A204.1 (cell line): ENCODE measurements around the gene TTC27.

Experiments
- FAIRE-seq: peaks from 2 replicates; lab custom pipeline; 2012; peaks lifted over from hg19 to GRCh38; lab: Jason Lieb, UNC

TTC27 gene

GRCh38 chr2:32668254-32668653, 40.4 kb downstream of the TTC27 start:
- FAIRE-seq, result no peak

- no peak for FAIRE-seq
Measured at GRCh38 chr2:32671885-32672533, 44.2 kb downstream of the TTC27 start.

GRCh38 chr2:32678825-32679224, 51.0 kb downstream of the TTC27 start:
- no peak for FAIRE-seq

- FAIRE-seq, result no peak
Measured at GRCh38 chr2:32680942-32681341, 53.1 kb downstream of the TTC27 start.

- no peak for FAIRE-seq
Measured at GRCh38 chr2:32683520-32684086, 55.8 kb downstream of the TTC27 start.

GRCh38 chr2:32688541-32688940, 60.7 kb downstream of the TTC27 start:
- FAIRE-seq, result no peak

GRCh38 chr2:32691678-32692077, 63.8 kb downstream of the TTC27 start:
- no peak for FAIRE-seq

GRCh38 chr2:32696439-32696838, 68.6 kb downstream of the TTC27 start:
- FAIRE-seq, result no peak

GRCh38 chr2:32697156-32697555, 69.3 kb downstream of the TTC27 start:
- FAIRE-seq, result no peak

GRCh38 chr2:32699151-32699550, 71.3 kb downstream of the TTC27 start:
- FAIRE-seq, result no peak

- FAIRE-seq, result no peak
Measured at GRCh38 chr2:32701806-32702205, 74.0 kb downstream of the TTC27 start.

GRCh38 chr2:32702303-32703064, 74.6 kb downstream of the TTC27 start:
- FAIRE-seq, result no peak

GRCh38 chr2:32706815-32707579, 79.1 kb downstream of the TTC27 start:
- FAIRE-seq, result no peak

- no peak for FAIRE-seq
Measured at GRCh38 chr2:32711219-32711618, 83.4 kb downstream of the TTC27 start.

- FAIRE-seq, result no peak
Measured at GRCh38 chr2:32711908-32712501, 84.2 kb downstream of the TTC27 start.

- FAIRE-seq, result no peak
Measured at GRCh38 chr2:32712870-32713269, 85.0 kb downstream of the TTC27 start.

GRCh38 chr2:32714521-32714920, 86.7 kb downstream of the TTC27 start:
- FAIRE-seq, result no peak

- FAIRE-seq, result no peak
Measured at GRCh38 chr2:32715391-32715841, 87.6 kb downstream of the TTC27 start.

GRCh38 chr2:32715981-32716380, 88.1 kb downstream of the TTC27 start:
- no peak for FAIRE-seq

GRCh38 chr2:32716598-32716997, 88.7 kb downstream of the TTC27 start:
- FAIRE-seq, result no peak

GRCh38 chr2:32718752-32719151, 90.9 kb downstream of the TTC27 start:
- FAIRE-seq, result no peak

- FAIRE-seq, result no peak
Measured at GRCh38 chr2:32719430-32719829, 91.6 kb downstream of the TTC27 start.
